Activated T-cell treated with anti-CD3 and anti-CD28 coated beads, Interleukin-2, amount 50 U/mL, for 4 hours (primary cell): ENCODE results near the gene TRPV6. TPM values are rescaled to one million over a fixed set of nuclear protein-coding genes. Genes with fewer than 3 reads are reported as not detected.
A peak's percentile ranks its signal among the peaks of the same experiment; 100 is the strongest.

Experiments
- ATAC-seq, 2 donors: fragments of 200-7000 bp; cut with Tn5 transposase; one replicate each; pipeline ENCODE4 v1.10.0; 2021
- DNase-seq: peaks from one replicate; pipeline ENCODE4 v3.0.0-alpha.2; 2020
- H3K27me3 Mint-ChIP-seq: one replicate; pipeline ENCODE4 v1.8.0; 2021; ENCODE audit warnings: low read depth, mixed read lengths
- H3K36me3 Mint-ChIP-seq: one replicate; pipeline ENCODE4 v1.8.0; 2022; ENCODE audit warnings: mixed read lengths; ENCODE audit not compliant: insufficient read depth
- H3K4me1 Mint-ChIP-seq: one replicate; pipeline ENCODE4 v1.8.0; 2021; ENCODE audit warnings: low read depth, mixed read lengths
- H3K4me3 Mint-ChIP-seq: one replicate; pipeline ENCODE4 v1.8.0; 2021; ENCODE audit warnings: mild to moderate bottlenecking, moderate library complexity, mixed read lengths
- H3K9me3 Mint-ChIP-seq: one replicate; pipeline ENCODE4 v1.8.0; 2021; ENCODE audit warnings: mixed read lengths
- total RNA-seq, 3 donors: library from RNA; stranded (reverse); gene quantifications; one replicate each; pipeline ENCODE4 v1.2.1, GENCODE V29; 2021

Gene TRPV6
- total RNA-seq, 3 donors from 2014 or later, result not detected

DNA sequence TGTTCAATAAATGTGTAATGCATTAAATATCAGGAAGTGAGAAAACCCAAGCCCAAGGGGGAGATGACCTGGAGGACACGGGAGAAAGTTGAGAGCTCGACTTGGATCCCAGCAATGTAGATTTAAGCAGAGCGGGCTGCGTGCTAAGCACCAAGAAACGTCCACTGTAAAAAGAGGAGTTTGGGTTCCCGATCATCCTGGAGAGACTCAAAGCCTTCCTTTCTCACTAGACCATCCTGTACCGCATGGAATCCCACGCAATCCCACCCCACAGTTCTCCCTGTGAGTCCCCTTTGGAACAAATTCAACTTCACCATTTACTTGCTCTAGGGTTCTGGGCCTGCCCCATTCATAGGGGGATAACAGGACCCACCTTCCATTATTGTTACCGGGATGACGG is 2.4 kb downstream of the TRPV6 start:
- Mint-ChIP-seq H3K27me3 (peaks cover 5% of the 10 kb centered on the region), H3K36me3 (no peaks in the 10 kb centered on the region), H3K4me3 (no peak overlapping the region), H3K4me1 (no peaks in the 10 kb centered on the region), H3K9me3 (no peaks in the 10 kb centered on the region)
- DNase-seq (no peak), ATAC-seq (no peak)

DNA sequence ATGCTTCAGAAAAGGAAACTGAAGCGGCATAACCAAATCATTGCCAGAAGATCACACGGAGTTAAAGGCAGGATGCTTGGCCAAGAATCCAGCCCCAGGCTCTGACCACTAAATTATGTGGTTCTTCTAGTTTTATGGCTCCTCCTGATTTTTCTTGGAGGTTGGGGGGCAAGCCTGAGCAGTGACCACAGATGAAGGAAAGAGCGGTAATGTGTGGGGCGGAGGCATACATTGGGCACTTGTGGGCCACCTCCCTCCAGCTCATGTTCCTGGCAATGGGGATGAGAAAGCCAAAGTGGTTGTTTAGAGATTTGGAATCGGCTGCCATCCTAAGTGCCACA is 3.2 kb downstream of the TRPV6 start:
- peaks cover 3% of the 10 kb centered on the region for H3K27me3 Mint-ChIP-seq
- ATAC-seq (no peak), DNase-seq (no peak)
- no peaks in the 10 kb centered on the region for H3K9me3 Mint-ChIP-seq
- no peaks in the 10 kb centered on the region for H3K4me1 Mint-ChIP-seq
- H3K4me3 Mint-ChIP-seq, result no peak overlapping the region
- H3K36me3 Mint-ChIP-seq, result no peaks in the 10 kb centered on the region

DNA sequence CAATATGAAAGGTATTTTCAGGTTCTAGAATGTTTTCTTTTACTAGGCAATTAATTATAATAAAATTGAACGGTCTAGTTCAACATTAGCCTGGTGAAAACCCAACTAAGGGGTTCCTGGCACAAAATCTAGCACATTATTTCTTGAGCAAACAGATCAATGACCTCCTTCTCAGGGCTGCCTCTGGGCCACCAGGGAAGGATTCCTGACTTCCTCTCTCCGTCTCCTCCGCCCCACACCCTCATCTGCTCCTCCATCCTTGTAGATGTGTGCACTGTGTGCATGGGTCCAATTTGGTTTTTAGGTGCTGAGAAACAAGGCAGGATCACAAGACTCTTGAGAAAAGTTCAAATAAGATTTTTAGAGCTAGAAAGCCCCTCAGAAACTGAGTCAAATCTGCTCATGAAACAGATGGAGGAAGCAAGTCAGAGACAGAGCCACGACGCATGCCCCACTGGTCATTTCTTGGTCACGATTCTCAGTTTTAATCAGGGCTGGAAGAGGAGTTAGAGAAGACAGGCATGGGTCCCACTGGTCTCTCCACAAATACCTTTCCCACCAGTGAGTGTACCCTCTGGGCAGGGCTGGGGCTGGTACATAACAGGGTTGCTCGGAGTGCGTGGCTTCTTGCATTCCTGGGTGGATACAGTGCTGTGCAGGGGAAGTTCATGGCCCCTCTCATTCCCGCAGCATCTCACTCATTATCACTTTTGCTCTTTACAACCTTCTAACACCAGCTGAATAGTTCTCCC is 3.8 kb downstream of the TRPV6 start:
- no peaks in the 10 kb centered on the region for H3K36me3 Mint-ChIP-seq
- no peaks in the 10 kb centered on the region for H3K9me3 Mint-ChIP-seq
- DNase-seq, result no peak
- H3K4me3 Mint-ChIP-seq, result no peak overlapping the region
- no peak for ATAC-seq
- no peaks in the 10 kb centered on the region for H3K4me1 Mint-ChIP-seq
- no peaks in the 10 kb centered on the region for H3K27me3 Mint-ChIP-seq

DNA sequence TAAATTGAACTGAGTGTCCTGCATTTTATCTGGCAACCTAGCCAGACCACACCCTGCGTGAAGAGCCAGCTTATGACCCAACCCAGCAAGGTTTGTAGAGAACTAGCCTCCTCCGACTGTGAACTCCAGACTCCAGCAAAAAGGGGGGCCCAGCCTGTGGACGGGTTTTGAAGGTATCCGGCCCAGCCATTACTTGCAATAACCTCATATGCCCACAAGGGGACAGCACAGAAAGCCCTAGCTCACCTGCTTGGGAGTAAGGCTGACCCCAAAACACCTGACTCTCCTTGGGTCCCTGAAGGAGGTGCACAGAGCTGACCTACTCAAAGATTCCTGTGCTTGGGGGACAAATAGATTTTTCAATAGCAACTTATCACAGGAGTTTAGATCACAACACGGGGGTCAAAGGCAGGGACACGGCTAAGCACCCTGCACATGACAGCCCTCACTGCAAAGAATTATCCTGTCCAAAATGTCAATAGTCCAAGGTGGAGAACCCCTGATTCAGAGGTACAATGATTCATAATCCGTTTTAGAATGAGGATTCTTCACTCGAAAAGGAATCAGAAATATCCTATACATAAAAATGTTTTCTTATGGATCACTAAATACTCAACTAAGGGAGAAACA is 4.6 kb downstream of the TRPV6 start:
- Mint-ChIP-seq H3K36me3 (no peaks in the 10 kb centered on the region), H3K27me3 (no peaks in the 10 kb centered on the region), H3K9me3 (no peaks in the 10 kb centered on the region), H3K4me3 (no peak overlapping the region), H3K4me1 (no peaks in the 10 kb centered on the region)
- ATAC-seq (peak; percentile 67 to 69), DNase-seq (peak; percentile 36)

DNA sequence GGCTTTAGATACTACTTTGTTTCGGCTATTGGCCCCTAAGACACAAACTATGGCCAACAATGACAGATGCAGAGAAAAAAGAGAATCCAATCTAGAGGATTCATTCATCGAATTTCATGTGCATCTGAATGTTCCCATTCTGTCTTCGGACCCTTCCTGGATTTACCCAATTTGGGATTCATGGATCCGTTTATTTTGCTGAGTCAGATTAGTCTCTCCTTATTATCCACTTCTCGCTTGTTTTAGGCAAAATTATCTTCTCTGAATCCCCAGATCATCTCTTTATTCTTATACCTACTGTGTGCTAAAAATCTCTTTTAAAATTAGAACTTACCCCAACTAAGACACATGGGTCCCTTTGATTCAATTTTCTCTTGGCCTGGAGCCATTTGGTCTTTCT is 6.5 kb downstream of the TRPV6 start:
- ATAC-seq, result no peak
- no peaks in the 10 kb centered on the region for H3K36me3 Mint-ChIP-seq
- no peak for DNase-seq
- no peaks in the 10 kb centered on the region for H3K9me3 Mint-ChIP-seq
- H3K4me1 Mint-ChIP-seq, result no peaks in the 10 kb centered on the region
- H3K4me3 Mint-ChIP-seq, result no peak overlapping the region
- H3K27me3 Mint-ChIP-seq, result no peaks in the 10 kb centered on the region

DNA sequence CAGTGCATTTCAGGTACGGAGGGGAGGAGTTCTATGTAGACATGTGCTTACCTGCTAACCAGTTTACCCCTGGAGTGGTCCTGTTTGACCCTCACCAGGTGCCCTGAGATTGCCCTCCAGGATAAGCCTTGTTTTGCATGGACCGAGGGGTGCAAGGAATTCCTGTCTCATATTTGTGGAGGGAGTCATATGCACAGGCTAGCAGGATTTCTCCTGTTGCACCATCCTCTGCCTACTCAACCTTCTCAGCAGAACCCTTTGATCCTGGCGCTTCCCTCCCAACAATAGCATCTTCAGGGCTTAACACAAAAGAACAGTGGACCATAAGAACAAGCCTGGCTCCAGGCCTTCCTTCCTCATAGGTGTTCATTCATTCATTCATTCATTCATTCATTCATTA is 7.2 kb downstream of the TRPV6 start:
- Mint-ChIP-seq H3K36me3 (no peaks in the 10 kb centered on the region), H3K27me3 (no peaks in the 10 kb centered on the region), H3K4me1 (no peaks in the 10 kb centered on the region), H3K4me3 (no peak overlapping the region), H3K9me3 (no peaks in the 10 kb centered on the region)
- DNase-seq, result no peak
- no peak for ATAC-seq

DNA sequence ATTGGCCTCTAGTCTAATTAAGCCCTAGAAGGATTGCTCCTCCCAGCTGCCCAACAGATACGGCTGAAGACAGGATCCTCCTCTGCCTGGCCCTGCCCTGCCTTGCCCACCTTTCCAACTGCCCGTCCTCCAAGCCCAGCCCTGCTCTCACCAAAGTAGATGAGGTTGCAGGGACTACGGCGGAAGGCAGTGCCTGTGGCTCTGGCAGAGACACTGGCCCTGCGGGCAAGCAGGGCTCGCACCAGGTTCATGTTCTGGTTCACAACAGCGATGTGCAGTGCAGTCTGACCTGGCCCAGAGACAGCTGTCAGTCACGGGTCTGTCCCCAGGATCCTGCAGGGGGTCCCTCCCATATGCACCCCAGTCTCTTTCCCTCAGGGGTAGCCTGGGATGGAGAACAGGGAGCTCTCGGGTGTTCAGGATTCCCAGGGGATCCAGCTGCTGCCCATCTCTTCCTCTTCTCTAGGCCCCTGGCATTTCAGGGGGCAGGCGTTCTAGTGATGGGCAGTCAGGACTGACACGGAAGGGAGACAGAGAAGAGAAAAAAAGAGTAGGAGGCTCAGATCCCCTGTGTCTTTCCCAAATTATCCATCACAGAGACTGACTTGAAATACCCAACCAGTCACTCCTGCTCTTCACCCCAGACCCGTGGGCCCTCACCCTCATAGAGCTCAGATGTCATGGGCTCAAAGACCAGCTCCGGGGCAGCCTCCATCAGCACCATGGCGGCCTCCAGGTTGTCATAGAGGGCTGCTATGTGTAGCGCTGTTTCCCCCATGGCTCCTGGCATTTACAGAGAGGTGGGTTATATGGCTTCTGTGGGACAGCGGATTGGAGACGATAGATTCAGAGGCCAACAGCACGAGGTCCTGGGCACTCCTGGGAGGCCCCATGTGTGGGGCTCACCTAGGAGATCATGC is 8.3 kb downstream of the TRPV6 start:
- H3K9me3 Mint-ChIP-seq, result no peaks in the 10 kb centered on the region
- DNase-seq (no peak), ATAC-seq (no peak)
- H3K27me3 Mint-ChIP-seq, result no peaks in the 10 kb centered on the region
- no peaks in the 10 kb centered on the region for H3K4me1 Mint-ChIP-seq
- H3K4me3 Mint-ChIP-seq, result no peak overlapping the region
- no peaks in the 10 kb centered on the region for H3K36me3 Mint-ChIP-seq

DNA sequence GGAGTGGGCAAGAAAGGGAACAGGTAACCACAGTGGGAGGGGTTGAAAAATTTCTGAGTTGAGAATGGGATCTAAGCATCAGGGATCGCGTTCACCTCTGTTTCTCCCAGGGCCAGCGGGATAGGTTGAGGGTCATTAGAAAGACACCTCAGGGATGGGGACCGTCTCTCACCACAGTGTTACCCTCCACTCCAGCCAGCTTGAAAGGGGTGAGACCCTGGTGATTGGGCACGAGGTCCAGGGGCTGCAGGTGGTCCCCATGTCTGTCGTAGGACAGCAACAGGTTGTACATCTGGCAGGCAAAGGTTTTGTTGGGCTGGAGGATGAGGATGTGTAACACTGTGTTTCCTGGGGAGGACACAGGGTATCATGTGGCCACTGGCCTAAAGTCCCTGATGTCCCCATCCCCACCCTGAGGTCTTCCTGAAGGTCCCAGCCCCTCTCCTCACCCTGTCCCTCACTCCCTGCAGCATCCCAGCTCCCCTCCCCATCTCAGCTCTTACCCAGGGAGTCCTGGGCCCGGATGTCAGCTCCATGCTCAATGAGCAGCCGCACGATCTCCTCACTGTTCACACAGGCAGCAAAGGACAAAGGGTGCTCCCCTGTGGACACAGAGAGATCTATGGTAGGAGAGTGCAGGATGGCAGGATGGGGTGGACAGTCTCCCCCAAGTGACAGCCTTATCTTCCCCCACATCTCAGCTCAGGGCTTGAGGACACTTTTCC is 9.1 kb downstream of the TRPV6 start:
- H3K4me3 Mint-ChIP-seq, result no peak overlapping the region
- no peaks in the 10 kb centered on the region for H3K4me1 Mint-ChIP-seq
- ATAC-seq (no peak), DNase-seq (no peak)
- H3K27me3 Mint-ChIP-seq, result no peaks in the 10 kb centered on the region
- no peaks in the 10 kb centered on the region for H3K36me3 Mint-ChIP-seq
- no peaks in the 10 kb centered on the region for H3K9me3 Mint-ChIP-seq

DNA sequence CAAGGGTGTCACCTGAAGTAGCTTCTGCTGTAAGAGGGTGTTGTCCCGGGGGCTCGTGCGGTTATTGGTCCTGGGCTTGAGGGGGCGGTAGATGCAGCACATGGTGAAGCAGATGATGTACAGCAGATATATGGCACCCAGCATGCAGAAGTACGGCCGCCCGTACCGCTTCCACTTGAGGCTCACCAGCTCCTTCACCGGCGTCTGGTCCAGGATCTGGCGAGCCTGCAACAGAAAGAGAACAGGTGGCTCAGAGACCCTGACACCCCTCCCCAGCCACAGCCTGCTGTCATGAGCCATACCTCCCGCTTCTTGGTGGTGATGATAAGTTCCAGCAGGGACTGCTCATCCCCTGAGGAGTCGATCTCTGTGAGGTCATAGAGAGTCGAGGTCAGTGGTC is 10.1 kb downstream of the TRPV6 start:
- ATAC-seq, result no peak
- no peak overlapping the region for H3K4me3 Mint-ChIP-seq
- H3K4me1 Mint-ChIP-seq, result no peaks in the 10 kb centered on the region
- no peaks in the 10 kb centered on the region for H3K9me3 Mint-ChIP-seq
- no peaks in the 10 kb centered on the region for H3K27me3 Mint-ChIP-seq
- DNase-seq, result no peak
- no peaks in the 10 kb centered on the region for H3K36me3 Mint-ChIP-seq

DNA sequence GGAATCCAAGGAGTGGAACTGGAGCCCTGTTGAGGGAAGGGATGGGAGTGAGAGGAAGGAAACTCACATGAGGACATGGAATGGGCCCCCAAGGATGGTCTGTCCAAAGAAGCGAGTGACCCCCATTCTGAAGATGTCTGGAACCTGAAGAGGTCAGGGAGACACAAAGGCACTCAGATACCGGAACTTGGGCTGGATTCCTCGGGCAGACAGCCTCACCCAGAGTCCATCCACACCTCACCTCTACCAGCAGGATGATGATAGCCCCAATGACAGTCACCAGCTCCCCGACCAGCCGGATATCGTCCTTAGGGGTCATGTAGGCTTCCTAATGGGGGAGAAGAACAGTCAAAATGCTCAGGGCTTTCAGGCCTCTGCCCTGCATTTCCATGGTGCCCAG is 10.7 kb downstream of the TRPV6 start:
- Mint-ChIP-seq H3K9me3 (no peaks in the 10 kb centered on the region), H3K27me3 (no peaks in the 10 kb centered on the region), H3K4me3 (no peak overlapping the region), H3K36me3 (peaks cover 1% of the 10 kb centered on the region), H3K4me1 (no peaks in the 10 kb centered on the region)
- ATAC-seq (no peak), DNase-seq (no peak)

DNA sequence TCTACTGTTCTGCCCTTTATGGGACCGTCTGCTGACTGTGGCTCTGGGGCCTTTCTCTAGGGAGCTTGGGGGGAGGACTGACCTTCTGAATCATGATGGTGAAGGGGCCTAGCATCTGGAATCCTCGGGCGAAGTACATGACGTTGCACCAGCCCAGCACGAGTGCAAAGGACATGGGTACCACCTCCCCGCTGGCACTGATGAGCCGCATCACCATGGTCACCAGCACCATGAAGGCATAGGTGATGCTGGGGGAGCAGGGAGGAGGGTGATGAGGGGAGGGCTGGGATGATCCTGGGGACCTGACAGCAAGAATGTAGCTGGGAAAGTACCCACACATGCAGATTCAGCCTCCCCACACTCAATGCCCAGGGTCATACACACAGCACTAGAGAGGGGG is 11.1 kb downstream of the TRPV6 start:
- Mint-ChIP-seq H3K9me3 (no peaks in the 10 kb centered on the region), H3K4me1 (no peaks in the 10 kb centered on the region), H3K27me3 (no peaks in the 10 kb centered on the region), H3K36me3 (peaks cover 3% of the 10 kb centered on the region), H3K4me3 (no peak overlapping the region)
- ATAC-seq (no peak), DNase-seq (no peak)

DNA sequence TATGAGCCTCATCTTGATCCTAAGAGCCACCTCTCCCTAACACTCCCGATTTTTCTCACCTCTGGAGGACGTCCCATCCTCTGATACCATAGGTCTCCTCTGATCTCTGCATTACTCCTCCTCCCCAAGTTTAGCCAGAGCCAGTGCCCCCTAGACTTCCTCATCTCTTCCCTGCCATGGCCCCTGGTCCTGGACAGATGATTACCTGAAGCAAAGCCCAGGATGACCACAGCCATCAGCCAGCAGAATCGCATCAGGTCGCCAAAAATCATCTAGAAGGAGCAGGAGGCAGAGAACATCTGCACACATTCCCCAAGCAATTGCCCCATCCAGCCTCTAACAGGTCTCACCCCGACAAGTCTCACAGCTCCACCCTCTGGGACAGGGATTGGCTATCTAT is 11.7 kb downstream of the TRPV6 start:
- Mint-ChIP-seq H3K27me3 (no peaks in the 10 kb centered on the region), H3K36me3 (peaks cover 3% of the 10 kb centered on the region), H3K9me3 (no peaks in the 10 kb centered on the region), H3K4me3 (no peak overlapping the region), H3K4me1 (no peaks in the 10 kb centered on the region)
- DNase-seq (no peak), ATAC-seq (no peak)

DNA sequence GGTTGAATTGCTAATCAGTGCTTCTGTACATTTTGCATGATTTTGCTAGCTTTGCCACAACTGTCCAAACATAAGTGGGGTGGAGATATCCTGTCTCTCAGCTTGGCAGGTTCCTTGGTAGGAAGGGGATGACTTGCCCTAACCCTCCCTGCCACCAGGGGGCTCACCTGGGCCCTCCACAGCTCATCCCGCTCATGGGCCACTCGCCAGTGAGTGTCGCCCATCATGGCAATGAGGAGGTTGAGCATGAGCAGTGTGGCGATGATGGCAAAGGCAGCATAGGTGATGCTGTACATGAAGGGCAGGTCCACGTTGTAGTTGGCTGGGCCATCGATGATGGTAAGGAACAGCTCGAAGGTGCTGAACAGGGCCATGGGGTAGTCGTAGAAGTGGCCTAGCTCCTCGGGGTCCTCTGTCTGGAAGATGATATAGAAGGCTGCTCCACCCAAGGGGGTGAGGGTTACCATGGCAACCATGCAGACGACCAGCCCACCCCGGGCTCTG is 12.2 kb downstream of the TRPV6 start:
- Mint-ChIP-seq H3K36me3 (peaks cover 3% of the 10 kb centered on the region), H3K4me1 (no peaks in the 10 kb centered on the region), H3K27me3 (no peaks in the 10 kb centered on the region), H3K9me3 (no peaks in the 10 kb centered on the region), H3K4me3 (no peak overlapping the region)
- ATAC-seq, result peak; percentile 41 to 50
- DNase-seq, result no peak

DNA sequence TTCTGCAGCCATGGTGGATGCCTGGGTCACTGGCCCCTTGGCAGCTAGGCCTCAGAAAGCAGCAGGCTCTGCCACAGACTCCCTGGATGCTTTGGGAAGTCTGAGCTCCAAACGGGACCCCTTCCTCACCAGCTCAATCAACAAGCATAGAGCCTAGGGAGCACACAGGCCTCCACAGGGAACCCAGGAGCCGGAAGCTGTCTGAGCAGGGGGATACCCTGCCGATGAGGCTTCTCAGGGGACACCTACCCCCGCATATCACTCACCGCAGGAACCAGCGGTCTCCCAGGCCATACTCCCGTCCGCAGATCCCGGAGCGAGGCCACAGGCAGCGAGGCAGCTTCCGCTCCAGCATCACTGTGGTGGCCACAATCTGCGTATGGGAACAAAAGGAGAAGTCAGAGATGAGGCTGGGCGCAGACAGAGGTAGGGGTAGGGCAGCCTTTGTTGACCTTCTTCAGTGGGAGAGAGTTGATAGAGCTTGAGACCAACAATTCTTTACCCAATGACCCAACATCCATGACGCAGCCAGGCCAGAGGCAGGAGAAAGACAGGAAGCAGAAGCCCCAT is 13.4 kb downstream of the TRPV6 start:
- Mint-ChIP-seq H3K4me1 (no peaks in the 10 kb centered on the region), H3K9me3 (no peaks in the 10 kb centered on the region), H3K27me3 (no peaks in the 10 kb centered on the region), H3K36me3 (peaks cover 3% of the 10 kb centered on the region), H3K4me3 (no peak overlapping the region)
- ATAC-seq (no peak), DNase-seq (no peak)
